GM19351 (cell line): ENCODE results near the gene EXO1.
"Not testable (repeated sequence)": the region's sequence is repeated elsewhere in the genome, so short reads cannot be mapped to it uniquely, and the experiment has no call there.

Experiments
- ATAC-seq: cut with Tn5 transposase; IDR thresholded peaks from one replicate; pipeline ENCODE4 v1.9.1; 2021; ENCODE audit warnings: mild to moderate bottlenecking, moderate library complexity; ENCODE audit not compliant: unreplicated experiment

The EXO1 gene

GRCh38 chr1:241847796-241848685 lies at the start of gene EXO1:
TSS of gene EXO1 (plus strand) at chr1:241848204. CDS start at chr1:241850426, 2,222 bp downstream.
- peak; percentile 89 for ATAC-seq

DNA sequence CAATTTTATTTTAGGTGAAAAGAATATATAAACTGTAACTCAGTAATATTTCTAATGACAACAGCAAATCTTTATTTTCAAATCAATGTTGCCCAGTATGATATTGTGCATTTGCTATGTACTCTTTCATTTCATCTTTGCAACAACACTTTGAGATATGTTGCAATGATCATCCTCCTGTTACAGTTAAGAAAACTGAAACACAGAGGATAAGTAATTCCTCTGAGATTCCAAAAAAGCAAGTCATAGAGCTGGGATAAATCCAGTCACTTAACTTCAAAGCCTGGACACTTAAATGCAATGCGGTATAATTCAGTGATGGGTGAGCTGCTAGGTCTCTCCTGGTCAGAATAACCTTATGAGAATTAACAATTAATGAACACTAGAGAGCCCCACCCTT lies 48.6 kb upstream of the EXO1 start:
- no peak for ATAC-seq

DNA sequence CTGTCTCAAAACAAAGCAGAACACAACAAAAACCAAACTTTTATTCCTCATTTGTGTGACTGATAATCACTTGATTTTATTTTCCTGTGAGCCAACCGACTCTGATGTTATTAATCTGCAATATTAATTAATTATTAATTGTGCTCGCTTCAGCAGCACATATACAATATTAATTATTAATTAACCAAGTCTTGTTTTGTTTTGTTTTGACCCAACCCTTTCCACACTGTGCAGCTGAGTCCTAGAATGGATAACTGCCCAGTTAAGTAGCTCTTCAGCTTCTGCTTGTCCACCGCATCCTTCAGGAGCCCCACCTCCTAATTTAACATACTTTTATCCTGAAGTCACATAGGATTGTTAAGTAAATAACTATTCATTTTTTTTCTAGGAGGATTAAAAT lies 47.4 kb upstream of the EXO1 start:
- no peak for ATAC-seq

GRCh38 chr1:241802863-241803262 lies 45.1 kb upstream of the EXO1 start:
- ATAC-seq = no peak

- not testable (repeated sequence) for ATAC-seq
Observed at GRCh38 chr1:241804706-241805105, 43.3 kb upstream of the EXO1 start.

DNA sequence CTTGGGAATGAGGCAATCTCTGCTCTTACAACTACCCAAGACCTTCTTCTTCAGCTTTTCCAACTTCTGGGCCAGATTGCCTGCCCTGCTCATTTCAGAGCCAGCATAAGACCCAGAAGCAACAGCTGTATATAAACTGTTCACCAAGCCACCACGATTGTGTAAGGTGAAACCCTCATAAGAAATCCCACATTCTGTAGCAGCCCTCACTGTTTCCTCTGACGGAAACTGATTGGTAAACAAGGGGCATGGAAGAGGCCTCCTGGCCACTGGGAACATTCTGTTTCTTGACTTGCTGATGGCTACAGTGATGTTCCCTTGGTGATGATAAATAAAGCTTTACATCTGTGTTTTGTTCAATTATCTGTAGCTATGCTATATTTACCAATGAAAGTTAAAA lies 39.7 kb upstream of the EXO1 start:
- ATAC-seq = no peak

- no peak for ATAC-seq
Observed at GRCh38 chr1:241810769-241811405, 37.1 kb upstream of the EXO1 start.

DNA sequence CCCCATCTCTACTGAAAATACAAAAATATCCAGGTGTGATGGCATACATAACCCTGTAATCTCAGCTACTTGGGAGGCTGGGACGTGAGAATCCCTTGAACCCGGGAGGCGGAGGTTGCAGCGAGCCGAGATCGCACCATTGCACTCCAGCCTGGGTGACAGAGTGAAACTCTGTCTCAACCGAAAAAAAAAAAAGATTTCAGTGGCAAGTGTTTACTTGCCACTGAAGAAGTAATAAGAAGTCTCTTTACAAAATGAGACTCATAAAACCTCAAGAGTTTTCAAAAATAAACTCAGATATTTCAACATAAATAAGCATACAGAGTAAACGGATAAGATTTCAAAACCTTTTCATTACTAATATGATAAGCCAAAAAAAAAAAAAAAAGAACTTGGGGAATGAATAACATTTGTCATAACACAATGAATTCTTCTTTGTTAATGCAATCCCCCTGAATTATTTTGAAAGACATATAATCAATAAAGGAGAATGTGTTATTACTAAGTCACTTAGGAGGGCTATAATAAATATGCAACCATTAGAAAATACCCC lies 34.2 kb upstream of the EXO1 start:
- ATAC-seq = no peak

DNA sequence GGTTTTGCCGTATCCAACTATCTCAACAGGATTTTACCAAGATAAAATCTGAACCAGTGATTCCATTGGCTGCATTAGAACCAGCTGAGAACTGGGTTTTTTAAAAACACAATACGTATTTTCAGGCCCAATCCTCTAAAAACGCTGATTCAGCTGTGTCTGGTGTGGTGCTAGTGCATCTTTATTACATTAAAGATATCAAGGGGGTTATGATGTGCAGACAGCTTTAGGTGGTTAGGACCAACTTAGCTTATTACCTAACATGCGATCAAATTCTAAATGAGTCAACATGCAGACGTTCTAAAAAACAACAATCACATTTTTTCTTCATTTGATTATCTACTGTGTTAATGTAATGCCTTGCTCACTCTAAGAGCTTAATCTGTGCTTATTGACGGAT lies 32.0 kb upstream of the EXO1 start:
- ATAC-seq = no peak

GRCh38 chr1:241817331-241817792 lies 30.6 kb upstream of the EXO1 start:
- no peak for ATAC-seq

DNA sequence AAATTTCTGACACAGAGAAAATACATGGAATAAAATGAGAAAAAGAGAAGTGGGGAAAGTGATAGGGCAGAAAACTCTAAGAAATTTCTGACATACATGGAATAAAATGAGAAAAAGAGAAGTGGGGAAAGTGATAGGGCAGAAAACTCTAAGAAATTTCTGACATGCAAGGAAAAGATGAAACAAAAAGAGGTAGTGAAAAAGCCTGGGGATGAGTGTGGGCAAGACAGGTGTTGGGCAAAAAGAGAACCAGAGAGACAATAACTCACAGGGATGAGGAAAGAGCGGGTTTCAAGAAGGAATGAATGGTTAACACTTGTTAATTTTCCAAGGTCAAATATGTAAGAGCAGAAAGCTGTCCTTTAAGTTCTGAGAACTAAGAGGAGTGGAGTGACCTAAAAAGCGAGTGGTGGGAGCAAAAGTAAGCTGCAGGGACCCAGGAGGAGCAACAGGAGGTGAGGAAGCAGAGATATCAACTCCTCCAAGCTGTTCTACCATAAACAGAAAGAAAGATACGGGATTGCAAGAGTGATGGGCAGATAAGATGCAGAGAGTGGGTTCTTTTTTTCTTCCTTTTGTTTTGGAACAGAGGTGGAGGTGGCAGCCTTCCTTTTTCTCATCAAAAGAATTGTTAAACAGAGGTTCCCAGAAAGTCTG lies 29.9 kb upstream of the EXO1 start:
- peak; percentile 48 for ATAC-seq

DNA sequence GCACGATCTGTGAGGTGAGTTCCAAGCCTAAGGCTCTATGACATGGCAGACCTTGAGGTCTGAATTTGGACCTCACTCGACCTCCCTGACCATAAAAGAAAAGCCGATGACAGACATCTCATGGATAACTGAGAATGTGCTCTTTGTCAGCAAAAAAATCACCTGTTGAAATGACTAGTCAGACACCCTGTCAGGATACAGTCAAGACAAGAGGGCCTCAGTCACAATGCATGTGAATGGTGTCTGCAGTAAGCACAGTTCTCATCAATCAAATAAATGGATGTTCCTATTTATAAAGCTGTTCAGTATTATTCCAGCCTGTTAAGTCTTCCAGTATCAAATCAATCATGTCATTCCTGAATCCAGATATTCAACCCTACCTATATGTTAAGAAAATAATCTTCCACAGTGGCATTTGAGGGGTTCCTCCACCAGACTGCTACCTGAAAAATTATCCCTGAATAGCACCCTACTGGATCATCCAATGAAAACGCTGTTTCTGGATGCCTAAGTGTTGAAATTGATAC lies 28.6 kb upstream of the EXO1 start:
- no peak for ATAC-seq

DNA sequence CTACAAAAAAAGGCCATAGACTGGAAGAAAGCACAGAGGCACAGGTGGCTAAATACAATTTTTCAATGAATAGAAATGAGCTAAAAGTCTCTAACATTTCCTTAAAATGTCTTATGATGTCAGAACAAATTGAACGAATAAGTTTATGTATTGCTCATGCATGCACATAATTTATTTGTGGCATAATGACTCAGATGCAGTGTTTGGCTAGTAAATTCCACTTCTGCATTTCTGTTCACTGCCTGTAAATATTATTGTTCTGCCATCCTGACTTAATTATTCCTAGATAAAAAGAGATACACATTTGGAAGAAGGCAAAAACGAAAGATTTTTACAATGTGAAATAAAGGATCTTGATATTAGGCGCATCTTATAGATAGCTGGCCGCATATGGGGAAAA lies 26.6 kb upstream of the EXO1 start:
- ATAC-seq = no peak

DNA sequence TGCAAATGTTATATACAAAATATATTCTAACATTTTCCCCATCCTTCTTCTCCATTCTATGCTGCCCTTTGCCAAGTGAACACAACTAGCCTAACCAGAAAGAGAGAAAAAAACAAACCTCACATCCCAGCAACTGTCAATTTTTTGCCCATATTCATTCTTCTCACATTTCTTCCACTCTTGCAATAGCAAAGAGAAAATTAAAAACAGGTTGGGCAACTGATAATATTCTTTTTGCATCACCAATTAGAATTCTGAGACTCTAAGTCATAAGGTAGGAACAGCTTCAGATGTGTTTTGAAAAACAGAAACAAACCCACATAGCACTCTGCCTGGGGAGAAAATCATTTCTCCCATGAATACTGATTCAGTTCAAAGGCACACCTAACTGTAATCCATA lies 25.2 kb upstream of the EXO1 start:
- ATAC-seq = no peak

- ATAC-seq = no peak
Observed at GRCh38 chr1:241823925-241824324, 24.1 kb upstream of the EXO1 start.

DNA sequence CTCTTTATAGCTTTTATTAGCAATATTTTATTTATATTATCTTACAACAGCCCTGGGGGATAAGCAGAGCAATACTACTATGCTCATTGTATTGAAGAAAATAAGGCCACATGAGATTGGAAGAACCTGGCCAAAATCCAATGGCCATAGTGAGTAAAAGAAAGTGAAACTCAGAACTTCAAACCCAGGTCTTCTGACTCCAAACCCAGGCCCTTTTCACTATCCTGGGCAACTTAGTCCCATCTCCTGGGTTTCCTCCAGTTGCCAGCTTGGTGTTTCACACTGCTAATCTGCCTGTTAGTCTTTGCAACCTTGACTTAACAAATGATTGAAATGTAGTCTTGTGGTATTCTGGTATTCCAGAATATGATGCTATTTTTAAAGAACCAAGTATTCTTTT lies 22.4 kb upstream of the EXO1 start:
- no peak for ATAC-seq

DNA sequence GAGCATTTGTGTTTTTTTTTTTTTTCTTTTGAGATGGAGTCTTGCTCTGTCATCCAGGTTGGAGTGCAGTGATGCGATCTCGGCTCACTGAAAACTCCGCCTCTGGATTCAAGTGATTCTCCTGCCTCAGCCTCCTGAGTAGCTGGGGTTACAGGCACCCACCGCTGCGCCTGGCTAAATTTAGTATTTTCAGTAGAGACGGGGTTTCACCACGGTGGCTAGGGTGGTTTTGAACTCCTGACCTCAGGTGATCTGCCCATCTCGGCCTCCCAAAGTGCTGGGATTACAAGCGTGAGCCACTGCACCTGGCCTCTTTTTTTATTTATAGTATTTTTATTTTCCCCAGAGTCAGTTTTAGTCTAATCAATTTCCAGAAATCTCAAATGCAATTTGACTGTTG lies 21.4 kb upstream of the EXO1 start:
- not testable (repeated sequence) for ATAC-seq

- no peak for ATAC-seq
Observed at GRCh38 chr1:241827264-241827663, 20.7 kb upstream of the EXO1 start.

- no peak for ATAC-seq
Observed at GRCh38 chr1:241828463-241829021, 19.5 kb upstream of the EXO1 start.

GRCh38 chr1:241829468-241829867 lies 18.5 kb upstream of the EXO1 start:
- ATAC-seq = no peak
